D721Med (cell line): ENCODE data around the gene ETV3.

Experiments
- DNase-seq: peaks from one replicate; pipeline ENCODE4 v3.0.0; 2011; ENCODE audit warnings: low spot score; ENCODE audit not compliant: insufficient read length
- FAIRE-seq: peaks from 2 replicates; lab custom pipeline; 2011; peaks lifted over from hg19 to GRCh38; lab: Jason Lieb, UNC
- CTCF ChIP-seq: IDR thresholded peaks from 2 replicates; pipeline ENCODE4 v1.5.1; 2012; ENCODE audit warnings: mild to moderate bottlenecking, control low read depth; ENCODE audit not compliant: insufficient read depth; ENCODE audit errors: missing control alignments

ETV3 gene

DNA sequence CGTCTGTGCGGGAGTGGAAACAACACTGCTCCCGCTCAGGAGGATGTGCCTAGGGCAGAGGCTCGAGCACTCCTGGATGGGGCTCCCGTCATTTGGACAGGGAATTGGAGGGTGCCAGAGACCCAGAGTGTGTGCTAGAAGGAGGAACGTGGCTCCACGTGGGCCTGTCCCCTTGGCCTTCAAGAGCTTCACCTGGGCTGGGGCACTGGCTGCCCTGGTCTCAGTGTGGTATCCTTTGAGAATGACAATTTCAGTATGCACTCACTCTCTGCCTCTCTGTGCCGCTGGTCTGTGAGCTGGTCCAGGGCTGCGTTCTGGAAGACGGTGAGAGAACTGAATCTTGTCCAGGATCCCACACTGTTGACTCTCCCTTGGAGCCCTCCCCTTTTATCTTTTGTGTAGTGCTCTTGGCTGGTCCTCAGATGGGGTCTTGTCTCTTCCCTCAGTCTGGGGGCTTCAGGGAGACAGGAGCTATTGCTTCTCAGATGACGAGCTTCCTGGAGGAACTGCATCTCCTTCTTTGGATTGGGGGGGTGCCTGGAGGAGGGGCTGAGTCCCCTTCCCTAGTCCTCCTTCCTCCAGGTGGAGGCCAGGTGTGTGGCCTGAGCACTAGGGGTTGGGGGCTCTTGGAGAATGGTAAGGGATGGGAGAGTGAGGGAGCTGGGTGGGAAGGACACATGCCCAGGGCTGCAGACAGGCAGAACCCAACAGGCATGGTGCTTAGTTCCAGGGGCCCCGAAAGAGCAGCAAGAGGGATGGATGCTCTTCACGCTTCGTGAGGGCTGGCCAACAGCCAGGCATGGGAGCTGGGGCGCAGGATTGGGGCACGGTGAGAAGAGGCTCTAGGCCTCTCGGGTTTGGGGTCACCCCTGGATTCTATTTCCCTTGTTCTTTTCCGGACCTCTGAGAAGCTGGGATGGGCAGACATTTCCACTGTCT is 23.7 kb downstream of the ETV3 start:
- FAIRE-seq (no peak), DNase-seq (peak; percentile 16)
- TF ChIP-seq CTCF = no peak

- no peak for FAIRE-seq
- TF ChIP-seq CTCF = no peak
- DNase-seq = peak; percentile 23
Measured at GRCh38 chr1:157113631-157114030, 24.6 kb downstream of the ETV3 start.

DNA sequence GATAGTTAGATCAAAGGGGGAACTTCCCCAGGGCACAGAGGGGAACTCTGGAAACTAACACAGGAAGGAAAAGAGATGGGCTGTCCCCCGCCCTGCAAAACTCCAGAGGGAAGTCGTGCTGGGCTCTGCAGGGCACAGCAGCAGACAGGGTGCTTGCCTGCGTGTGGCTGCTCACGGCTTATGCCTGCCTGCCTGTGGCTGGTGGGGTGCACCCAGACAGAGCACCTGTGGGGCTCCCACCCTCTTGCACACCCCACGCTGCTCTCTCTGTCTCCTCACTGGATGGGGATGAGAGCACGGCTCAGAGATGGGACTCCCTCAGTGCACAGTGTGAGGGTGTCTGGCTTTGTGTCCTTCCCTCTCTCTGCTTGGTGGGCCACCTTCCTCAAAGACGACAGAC is 25.1 kb downstream of the ETV3 start:
- no peak for FAIRE-seq
- peak; percentile 13 for DNase-seq
- TF ChIP-seq CTCF = no peak

DNA sequence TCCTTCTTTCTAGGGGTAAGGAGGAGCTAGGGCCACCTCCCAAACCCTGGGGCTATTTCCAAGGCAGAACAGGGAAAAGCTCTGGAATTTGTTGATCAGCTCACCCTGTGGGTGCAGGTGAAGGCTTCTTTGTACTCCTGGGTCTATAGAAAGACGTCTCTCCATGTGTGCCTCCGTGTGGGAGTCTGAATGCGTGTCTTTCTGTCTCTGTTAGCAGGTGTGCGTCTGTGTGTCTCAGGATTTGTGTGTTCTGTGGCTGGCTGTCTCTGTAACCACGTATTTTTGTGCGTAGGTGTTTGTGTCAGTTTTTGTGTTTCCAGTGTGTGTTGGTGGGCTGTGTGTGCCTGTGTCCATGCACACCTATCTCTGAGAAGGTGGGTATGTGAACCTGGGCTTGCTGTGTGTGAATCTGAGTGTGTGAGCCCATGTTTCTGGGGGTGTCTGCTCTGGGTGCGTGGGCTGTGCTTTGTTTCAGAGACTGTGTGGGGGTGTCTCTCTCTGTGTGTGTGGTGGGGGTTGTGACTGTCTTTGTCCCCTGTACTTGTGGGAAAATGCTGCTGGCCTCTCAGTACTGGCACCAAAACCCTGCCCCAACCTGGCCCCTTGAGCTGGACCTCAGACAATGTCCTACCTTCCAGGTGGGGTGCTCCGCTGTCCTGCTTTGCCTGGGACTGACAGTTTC is 25.9 kb downstream of the ETV3 start:
- FAIRE-seq (no peak), DNase-seq (peak; percentile 24)
- no peak for TF ChIP-seq CTCF

- DNase-seq (peak; percentile 18), FAIRE-seq (no peak)
- TF ChIP-seq CTCF = no peak
Measured at GRCh38 chr1:157111396-157112165, 26.6 kb downstream of the ETV3 start.

- no peak for FAIRE-seq
- DNase-seq = no peak
- TF ChIP-seq CTCF = no peak
Measured at GRCh38 chr1:157110686-157111085, 27.5 kb downstream of the ETV3 start.
